ENCODE data around the gene CDC73.
"Not testable (repeated sequence)": the region's sequence is repeated elsewhere in the genome, so short reads cannot be mapped to it uniquely, and the experiment has no call there.

The CDC73 gene

DNA sequence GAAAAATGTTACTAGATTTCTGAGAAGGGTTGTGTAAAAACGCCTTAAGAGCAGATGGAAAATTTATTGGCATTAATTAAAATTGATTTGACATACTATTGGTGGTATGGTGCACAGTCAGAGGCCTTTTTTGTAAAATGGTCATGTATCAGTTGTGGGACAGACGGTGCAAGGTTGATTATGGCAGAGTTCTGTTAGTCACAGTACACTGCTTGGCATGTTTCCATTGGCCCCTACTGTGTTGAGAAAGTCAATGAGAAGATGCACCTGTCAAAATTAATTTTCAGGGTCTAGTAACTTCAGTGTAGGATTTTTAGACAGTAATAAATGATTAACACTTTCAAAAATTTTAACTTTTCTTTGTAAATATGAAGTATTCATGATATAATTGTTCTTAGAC lies 60.2 kb downstream of the CDC73 start:
- no peak for DNase-seq (ENCODE audit: low spot score)

- peak; percentile 19 for DNase-seq (ENCODE audit: low spot score)
Measured at GRCh38 chr1:193183019-193183627, 61.3 kb downstream of the CDC73 start.

GRCh38 chr1:193184776-193185175 lies 62.9 kb downstream of the CDC73 start:
- no peak for DNase-seq (ENCODE audit: low spot score)

DNA sequence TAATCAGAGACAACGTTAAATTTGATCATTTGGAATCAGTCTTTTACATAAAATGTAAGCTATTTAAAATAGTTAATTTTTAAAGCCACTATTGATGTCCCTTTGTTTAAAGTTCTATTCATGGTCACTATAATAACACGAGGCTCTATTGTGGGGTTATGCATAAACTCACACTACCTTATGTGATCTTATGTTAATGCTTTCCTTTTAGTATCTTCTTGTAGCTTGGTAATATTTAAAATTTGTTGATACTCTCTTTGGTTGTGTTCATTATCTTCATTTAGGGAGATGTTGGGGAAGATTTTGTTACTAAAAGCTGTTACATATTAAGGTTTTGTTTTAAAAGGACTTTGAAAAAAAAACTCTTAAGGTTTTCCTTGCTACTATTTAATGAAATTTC lies 63.4 kb downstream of the CDC73 start:
- no peak for DNase-seq (ENCODE audit: low spot score)

GRCh38 chr1:193185901-193186731 lies 64.3 kb downstream of the CDC73 start, which contains the start of gene B3GALT2:
Gene B3GALT2 (minus strand): TSS chr1:193186613. CDS start chr1:193181562, 5,051 bp downstream.
- DNase-seq (ENCODE audit: low spot score) = peak; percentile 15

GRCh38 chr1:193187114-193187513 lies 65.3 kb downstream of the CDC73 start:
- DNase-seq (ENCODE audit: low spot score) = no peak

DNA sequence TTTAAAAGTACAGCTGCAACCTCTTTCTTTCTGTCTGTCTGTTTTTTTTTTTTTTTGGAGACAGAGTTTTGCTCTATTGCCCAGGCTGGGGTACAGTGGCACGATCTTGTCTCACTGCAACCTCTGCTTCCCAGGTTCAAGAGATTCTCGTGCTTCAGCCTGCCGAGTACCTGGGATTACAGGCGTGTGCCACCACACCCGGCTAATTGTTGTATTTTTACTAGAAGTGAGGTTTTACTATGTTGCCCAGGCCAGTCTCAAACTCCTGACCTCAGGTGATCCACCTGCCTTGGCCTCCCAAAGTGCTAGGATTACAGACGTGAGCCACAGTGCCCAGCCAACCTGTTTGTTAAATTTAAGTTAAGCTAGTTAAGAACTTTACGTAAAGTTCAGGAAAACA lies 67.1 kb downstream of the CDC73 start:
- DNase-seq (ENCODE audit: low spot score) = not testable (repeated sequence)

DNA sequence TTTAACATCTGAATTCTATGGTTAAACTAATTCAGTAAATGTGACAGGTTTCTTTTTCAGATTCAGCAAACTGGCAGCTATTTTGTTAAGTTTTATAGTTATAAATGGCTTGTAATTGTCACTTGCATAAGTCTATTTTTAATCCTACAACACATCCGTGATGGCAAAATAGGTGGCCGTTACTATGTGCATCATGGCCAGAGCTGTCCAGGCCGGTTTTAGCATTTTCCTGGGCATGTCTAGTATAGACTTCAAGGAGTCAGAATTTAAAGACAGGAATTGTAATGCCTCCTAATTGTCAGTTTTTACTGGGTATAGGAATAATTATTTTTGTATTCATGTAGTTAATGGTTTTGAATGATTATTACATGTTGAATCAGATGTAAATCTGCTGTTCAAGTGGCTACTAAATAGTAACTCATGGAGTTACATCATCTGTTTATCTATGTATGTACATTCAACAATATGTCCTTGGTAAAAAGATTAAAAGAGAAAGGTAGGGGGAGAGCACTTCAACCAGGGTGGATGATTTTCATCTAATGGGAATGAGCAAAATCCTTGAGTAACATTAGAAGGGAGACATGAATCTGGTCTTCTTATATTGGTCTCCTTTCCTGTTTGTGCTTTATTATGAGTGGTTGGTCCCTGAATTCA lies 67.7 kb downstream of the CDC73 start:
- DNase-seq (ENCODE audit: low spot score) = no peak

DNA sequence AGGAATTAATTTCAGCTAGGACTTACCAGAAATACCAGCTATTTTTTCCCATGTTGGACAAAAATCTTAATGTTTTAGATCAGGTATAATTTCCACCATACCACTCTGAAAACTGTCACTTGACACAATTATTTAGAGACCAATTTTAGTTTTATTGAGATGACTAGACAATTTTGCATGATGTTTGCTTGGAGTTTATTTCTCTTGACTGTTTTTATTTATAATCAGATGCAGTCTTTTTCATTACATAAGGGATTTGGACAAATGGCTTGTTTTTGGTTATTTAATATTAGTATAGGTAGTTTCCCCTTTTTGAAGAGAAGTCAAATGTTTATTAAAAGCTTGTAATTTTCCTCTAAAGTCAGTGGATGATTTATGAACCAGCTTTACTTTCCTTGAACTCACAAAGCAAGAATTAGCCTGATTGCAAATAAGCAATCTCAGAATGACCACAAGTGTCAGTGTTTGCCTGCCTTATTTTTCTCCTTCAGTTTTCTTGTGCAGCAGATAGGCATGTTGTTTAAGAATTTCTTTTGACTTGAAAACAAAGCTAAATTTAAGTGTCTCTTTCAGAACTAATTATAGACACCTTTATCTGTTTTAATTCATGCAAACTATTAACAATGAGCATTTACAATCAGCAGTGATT lies 68.4 kb downstream of the CDC73 start:
- peak; percentile 37 for DNase-seq (ENCODE audit: low spot score)

DNA sequence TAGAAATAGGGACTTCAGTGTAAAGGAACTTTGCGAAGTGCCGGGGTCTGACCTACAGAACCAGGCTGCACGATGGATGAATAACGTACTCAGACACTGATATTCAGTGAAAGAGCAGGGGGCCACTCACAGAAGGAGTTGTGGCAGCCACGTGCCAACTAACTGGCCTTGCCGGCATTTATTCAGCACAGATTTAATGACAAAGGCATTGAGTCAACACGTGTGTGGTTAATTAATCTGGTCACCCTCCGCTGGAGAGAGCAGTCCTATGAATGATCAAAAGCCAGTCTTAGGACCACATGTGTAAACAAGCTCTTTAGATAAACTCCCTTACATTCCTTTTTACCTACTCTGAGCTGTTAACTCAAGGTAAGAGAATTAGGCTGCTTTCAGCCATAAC lies 70.8 kb downstream of the CDC73 start:
- no peak for DNase-seq (ENCODE audit: low spot score)

- no peak for DNase-seq (ENCODE audit: low spot score)
Measured at GRCh38 chr1:193199940-193200339, 78.1 kb downstream of the CDC73 start.

DNA sequence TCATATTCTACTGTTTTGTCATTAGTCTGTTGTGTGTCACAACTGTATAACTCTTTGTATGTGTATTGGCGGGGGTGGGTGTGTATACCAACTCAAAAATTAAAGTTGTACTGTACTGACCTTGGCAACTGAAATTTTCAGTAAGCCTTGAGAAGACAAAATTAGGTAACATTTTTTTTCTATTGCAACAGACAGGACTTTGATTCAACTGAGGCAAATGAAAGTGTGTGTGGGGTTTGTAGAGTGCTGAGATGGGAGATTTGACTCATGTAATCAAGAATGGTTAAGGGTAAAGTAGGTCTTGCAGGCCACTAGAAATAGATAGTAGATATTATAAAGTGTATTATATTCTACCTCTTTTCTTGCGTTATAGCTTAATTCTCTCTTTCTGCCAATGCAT lies 79.2 kb downstream of the CDC73 start:
- no peak for DNase-seq (ENCODE audit: low spot score)

- DNase-seq (ENCODE audit: low spot score) = no peak
Measured at GRCh38 chr1:193210996-193211395, 89.2 kb downstream of the CDC73 start.

- DNase-seq (ENCODE audit: low spot score) = peak; percentile 51
Measured at GRCh38 chr1:193211539-193211938, 89.7 kb downstream of the CDC73 start.

DNA sequence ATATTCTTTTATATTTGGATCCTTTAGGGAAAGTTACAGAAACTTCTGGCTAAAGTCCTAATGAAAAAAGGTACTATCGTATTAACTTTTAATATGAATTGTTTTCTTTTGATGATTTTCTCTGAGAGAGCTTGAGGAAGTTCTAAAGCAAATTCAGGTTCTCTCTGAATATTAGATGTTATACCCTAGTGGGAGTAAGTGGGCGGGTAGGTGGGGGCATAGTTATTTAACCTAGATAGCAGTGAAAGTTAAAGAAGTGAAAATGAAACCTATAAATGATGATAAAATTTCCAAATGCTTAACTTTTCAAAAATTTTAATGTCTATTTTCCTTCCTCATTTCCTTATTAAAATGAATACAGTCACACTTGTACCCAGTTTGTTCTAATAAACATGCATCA lies 90.8 kb downstream of the CDC73 start:
- no peak for DNase-seq (ENCODE audit: low spot score)

GRCh38 chr1:193213998-193214397 lies 92.2 kb downstream of the CDC73 start:
- DNase-seq (ENCODE audit: low spot score) = no peak

DNA sequence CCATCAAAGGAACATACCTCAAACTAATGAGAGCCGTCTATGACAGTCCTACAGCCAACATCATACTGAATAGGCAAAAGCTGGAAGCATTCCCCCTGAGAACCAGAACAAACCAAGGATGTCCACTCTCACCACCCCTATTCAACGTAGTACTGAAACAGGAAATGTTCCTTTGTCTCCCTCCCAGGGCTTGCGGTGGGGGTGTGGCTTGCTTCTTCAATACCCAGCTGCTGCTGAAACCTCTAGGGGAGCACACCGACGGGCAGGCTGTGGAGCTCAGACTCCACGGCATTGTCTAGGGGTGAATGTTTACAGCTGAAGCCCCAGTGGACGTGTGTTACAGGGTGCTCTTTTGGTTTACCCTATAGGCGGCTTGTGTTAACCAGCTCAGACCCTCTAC lies 95.1 kb downstream of the CDC73 start:
- no peak for DNase-seq (ENCODE audit: low spot score)

DNA sequence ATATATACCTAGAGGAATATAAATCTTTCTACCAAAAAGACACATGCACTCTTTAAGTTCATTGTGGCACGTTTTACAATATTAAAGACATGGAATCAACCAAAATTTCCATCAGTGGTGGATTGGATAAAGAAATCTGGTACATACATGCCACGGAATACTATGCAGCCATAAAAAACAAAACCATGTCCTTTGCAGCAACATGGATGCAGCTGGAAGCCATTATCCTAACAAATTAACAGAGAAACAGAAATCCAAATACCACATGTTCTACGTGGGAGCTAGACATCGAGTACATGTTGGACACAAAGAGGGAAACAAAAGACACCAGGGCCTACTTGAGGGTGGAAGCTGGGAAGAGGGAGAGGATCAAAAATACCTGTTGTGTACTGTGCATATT lies 97.6 kb downstream of the CDC73 start:
- no peak for DNase-seq (ENCODE audit: low spot score)

GRCh38 chr1:193221651-193222050 lies 99.8 kb downstream of the CDC73 start:
- DNase-seq (ENCODE audit: low spot score) = no peak

DNA sequence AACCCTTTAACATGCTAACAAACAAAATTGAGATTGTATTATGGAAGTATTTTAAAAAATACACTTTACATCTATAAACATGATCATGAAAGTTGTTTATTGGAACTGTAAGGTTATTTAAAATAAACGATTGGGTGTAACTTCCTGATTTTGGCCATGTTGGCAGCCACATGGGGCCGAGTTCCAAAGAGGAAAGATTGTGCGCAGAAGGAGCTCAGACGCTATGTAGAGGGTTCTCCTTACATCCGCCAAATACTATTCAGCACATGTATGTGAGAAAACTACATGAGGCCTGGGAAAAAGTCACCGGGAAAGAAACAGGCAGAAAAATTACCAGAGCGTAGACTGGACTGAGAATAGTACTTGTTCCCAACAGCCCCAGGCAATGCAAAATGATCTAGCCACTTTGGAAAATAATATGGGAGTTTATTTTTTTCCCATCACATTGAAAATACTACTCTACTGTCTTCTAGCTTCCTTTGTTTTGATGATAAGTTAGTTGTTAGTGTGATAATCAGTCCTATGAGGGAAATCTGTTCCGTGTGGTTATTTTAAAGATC lies 100.3 kb downstream of the CDC73 start:
- DNase-seq (ENCODE audit: low spot score) = no peak

GRCh38 chr1:193229136-193229535 lies 107.3 kb downstream of the CDC73 start:
- DNase-seq (ENCODE audit: low spot score) = no peak

GRCh38 chr1:193231146-193231545 lies 109.3 kb downstream of the CDC73 start:
- not testable (repeated sequence) for DNase-seq (ENCODE audit: low spot score)

Data from GM03348 (cell line).